Activated naive CD4-positive, alpha-beta T cell treated with anti-CD3 and anti-CD28 coated beads, Interleukin-2, amount 10 ng/mL, durations not matched to agents 7 days and 5 days (primary cell): ENCODE data around the gene JAZF1.
"Not testable (repeated sequence)": the region's sequence is repeated elsewhere in the genome, so short reads cannot be mapped to it uniquely, and the experiment has no call there.

Experiments
- CTCF ChIA-PET: fragments of 350-600 bp; sonication (Branson Sonifier 250); formaldehyde crosslinking; loops from one replicate; lab custom pipeline; 2021; ENCODE audit warnings: antibody characterized with exemption; lab: Charles Lee
- DNase-seq: peaks from one replicate; pipeline ENCODE4 v3.0.0-alpha.2; 2020
- H3K27ac Mint-ChIP-seq: one replicate; pipeline ENCODE4 v1.8.0; 2021; ENCODE audit warnings: mild to moderate bottlenecking, moderate library complexity, mixed read lengths
- H3K27me3 Mint-ChIP-seq: one replicate; pipeline ENCODE4 v1.8.0; 2021; ENCODE audit warnings: mild to moderate bottlenecking, mixed read lengths
- H3K36me3 Mint-ChIP-seq: one replicate; pipeline ENCODE4 v1.8.0; 2021; ENCODE audit warnings: mixed read lengths
- H3K4me1 Mint-ChIP-seq: one replicate; pipeline ENCODE4 v1.8.0; 2021; ENCODE audit warnings: mixed read lengths
- H3K4me3 Mint-ChIP-seq: one replicate; pipeline ENCODE4 v1.8.0; 2021; ENCODE audit warnings: mild to moderate bottlenecking, moderate library complexity, mixed read lengths
- H3K9me3 Mint-ChIP-seq: one replicate; pipeline ENCODE4 v1.8.0; 2021; ENCODE audit warnings: mixed read lengths

Gene JAZF1

GRCh38 chr7:27901028-27901760 lies 279.4 kb downstream of the JAZF1 start:
- CTCF ChIA-PET: no interaction called here
- no peaks in the 10 kb centered on the region for H3K9me3 Mint-ChIP-seq
- H3K4me1 Mint-ChIP-seq: peaks cover 37% of the 10 kb centered on the region

GRCh38 chr7:27900006-27900405 lies 280.6 kb downstream of the JAZF1 start:
- H3K36me3 Mint-ChIP-seq: peaks cover 1% of the 10 kb centered on the region
- H3K27me3 Mint-ChIP-seq: peaks cover 12% of the 10 kb centered on the region
- no peak overlapping the region for H3K27ac Mint-ChIP-seq
- DNase-seq: no peak
- H3K4me3 Mint-ChIP-seq: no peak overlapping the region
- peaks cover 44% of the 10 kb centered on the region for H3K4me1 Mint-ChIP-seq
- no peaks in the 10 kb centered on the region for H3K9me3 Mint-ChIP-seq
- CTCF ChIA-PET: no interaction called here

More at GRCh38 chr7:27901028-27901760, 279.4 kb downstream of the JAZF1 start:
- peaks cover 13% of the 10 kb centered on the region for H3K27me3 Mint-ChIP-seq
- DNase-seq: peak; percentile 55
- peak overlapping the region; percentile 69 for H3K27ac Mint-ChIP-seq
- H3K4me3 Mint-ChIP-seq: peak overlapping the region; percentile 12
- H3K36me3 Mint-ChIP-seq: peaks cover 1% of the 10 kb centered on the region

- CTCF ChIA-PET: no interaction called here
- Mint-ChIP-seq H3K4me3 (no peak overlapping the region), H3K4me1 (peaks cover 44% of the 10 kb centered on the region), H3K36me3 (peaks cover 1% of the 10 kb centered on the region), H3K27me3 (peaks cover 8% of the 10 kb centered on the region), H3K9me3 (no peaks in the 10 kb centered on the region), H3K27ac (no peak overlapping the region)
- peak; percentile 22 for DNase-seq
Measured at GRCh38 chr7:27899601-27900000, 281.0 kb downstream of the JAZF1 start.

- DNase-seq: no peak
- H3K27ac Mint-ChIP-seq: no peak overlapping the region
- peaks cover 44% of the 10 kb centered on the region for H3K4me1 Mint-ChIP-seq
- H3K36me3 Mint-ChIP-seq: peaks cover 1% of the 10 kb centered on the region
- no peaks in the 10 kb centered on the region for H3K9me3 Mint-ChIP-seq
- H3K27me3 Mint-ChIP-seq: peaks cover 4% of the 10 kb centered on the region
- H3K4me3 Mint-ChIP-seq: no peak overlapping the region
- CTCF ChIA-PET: no interaction called here
Measured at GRCh38 chr7:27897441-27897847, 283.2 kb downstream of the JAZF1 start.

- CTCF ChIA-PET: no interaction called here
- peaks cover 44% of the 10 kb centered on the region for H3K4me1 Mint-ChIP-seq
- H3K27me3 Mint-ChIP-seq: peaks cover 4% of the 10 kb centered on the region
- no peak for DNase-seq
- no peaks in the 10 kb centered on the region for H3K9me3 Mint-ChIP-seq
- H3K27ac Mint-ChIP-seq: no peak overlapping the region
- H3K36me3 Mint-ChIP-seq: peaks cover 1% of the 10 kb centered on the region
- no peak overlapping the region for H3K4me3 Mint-ChIP-seq
Measured at GRCh38 chr7:27897001-27897400, 283.6 kb downstream of the JAZF1 start.

GRCh38 chr7:27895551-27895950 lies 285.0 kb downstream of the JAZF1 start:
- H3K27me3 Mint-ChIP-seq: peaks cover 4% of the 10 kb centered on the region
- H3K27ac Mint-ChIP-seq: no peak overlapping the region
- peaks cover 32% of the 10 kb centered on the region for H3K4me1 Mint-ChIP-seq
- peaks cover 1% of the 10 kb centered on the region for H3K36me3 Mint-ChIP-seq
- no peak overlapping the region for H3K4me3 Mint-ChIP-seq
- H3K9me3 Mint-ChIP-seq: no peaks in the 10 kb centered on the region
- DNase-seq: no peak
- CTCF ChIA-PET: no interaction called here

- no peak for DNase-seq
- H3K4me1 Mint-ChIP-seq: peaks cover 4% of the 10 kb centered on the region
- H3K27me3 Mint-ChIP-seq: no peaks in the 10 kb centered on the region
- CTCF ChIA-PET: interaction anchor here (0.6 to 1.0 kb wide), 2 partner anchors 129 to 711 kb away, joined by 3 read pairs; no protein-coding TSS in a partner anchor
- no peaks in the 10 kb centered on the region for H3K36me3 Mint-ChIP-seq
- no peaks in the 10 kb centered on the region for H3K9me3 Mint-ChIP-seq
- no peak overlapping the region for H3K27ac Mint-ChIP-seq
- no peak overlapping the region for H3K4me3 Mint-ChIP-seq
Measured at GRCh38 chr7:27890205-27890849, 290.3 kb downstream of the JAZF1 start.

- DNase-seq: no peak
- H3K27me3 Mint-ChIP-seq: peaks cover 1% of the 10 kb centered on the region
- CTCF ChIA-PET: interaction anchor here (1.0 kb wide), 1 partner anchor 130 kb away, joined by 3 read pairs; no protein-coding TSS in a partner anchor
- peaks cover 3% of the 10 kb centered on the region for H3K4me1 Mint-ChIP-seq
- no peaks in the 10 kb centered on the region for H3K36me3 Mint-ChIP-seq
- no peak overlapping the region for H3K27ac Mint-ChIP-seq
- H3K4me3 Mint-ChIP-seq: no peak overlapping the region
- H3K9me3 Mint-ChIP-seq: no peaks in the 10 kb centered on the region
Measured at GRCh38 chr7:27889800-27890199, 290.8 kb downstream of the JAZF1 start.

- H3K4me3 Mint-ChIP-seq: no peak overlapping the region
- DNase-seq: no peak
- H3K27me3 Mint-ChIP-seq: peaks cover 3% of the 10 kb centered on the region
- H3K4me1 Mint-ChIP-seq: peaks cover 3% of the 10 kb centered on the region
- no peaks in the 10 kb centered on the region for H3K9me3 Mint-ChIP-seq
- no peaks in the 10 kb centered on the region for H3K36me3 Mint-ChIP-seq
- CTCF ChIA-PET: no interaction called here
- no peak overlapping the region for H3K27ac Mint-ChIP-seq
Measured at GRCh38 chr7:27888736-27889135, 291.9 kb downstream of the JAZF1 start.

- H3K27me3 Mint-ChIP-seq, H3K36me3 Mint-ChIP-seq, H3K9me3 Mint-ChIP-seq, H3K4me1 Mint-ChIP-seq, H3K4me3 Mint-ChIP-seq, DNase-seq, CTCF ChIA-PET, H3K27ac Mint-ChIP-seq: not testable (repeated sequence)
Measured at GRCh38 chr7:27886710-27887109, 293.9 kb downstream of the JAZF1 start.

GRCh38 chr7:27885652-27886051 lies 294.9 kb downstream of the JAZF1 start:
- Mint-ChIP-seq H3K36me3 (no peaks in the 10 kb centered on the region), H3K4me3 (no peak overlapping the region), H3K4me1 (peaks cover 3% of the 10 kb centered on the region), H3K27me3 (peaks cover 3% of the 10 kb centered on the region), H3K27ac (no peak overlapping the region), H3K9me3 (no peaks in the 10 kb centered on the region)
- DNase-seq: no peak
- CTCF ChIA-PET: no interaction called here

- no peaks in the 10 kb centered on the region for H3K9me3 Mint-ChIP-seq
- no peaks in the 10 kb centered on the region for H3K36me3 Mint-ChIP-seq
- no peak for DNase-seq
- no peaks in the 10 kb centered on the region for H3K4me1 Mint-ChIP-seq
- H3K4me3 Mint-ChIP-seq: no peak overlapping the region
- H3K27ac Mint-ChIP-seq: no peak overlapping the region
- H3K27me3 Mint-ChIP-seq: peaks cover 3% of the 10 kb centered on the region
- CTCF ChIA-PET: no interaction called here
Measured at GRCh38 chr7:27883696-27884095, 296.9 kb downstream of the JAZF1 start.

- no peaks in the 10 kb centered on the region for H3K27me3 Mint-ChIP-seq
- H3K4me3 Mint-ChIP-seq: no peak overlapping the region
- no peaks in the 10 kb centered on the region for H3K36me3 Mint-ChIP-seq
- no peak overlapping the region for H3K27ac Mint-ChIP-seq
- no peaks in the 10 kb centered on the region for H3K9me3 Mint-ChIP-seq
- no peak for DNase-seq
- peaks cover 2% of the 10 kb centered on the region for H3K4me1 Mint-ChIP-seq
- CTCF ChIA-PET: no interaction called here
Measured at GRCh38 chr7:27876756-27877155, 303.8 kb downstream of the JAZF1 start.

- Mint-ChIP-seq H3K27ac (no peak overlapping the region), H3K4me1 (peaks cover 2% of the 10 kb centered on the region), H3K4me3 (no peak overlapping the region), H3K27me3 (no peaks in the 10 kb centered on the region), H3K9me3 (no peaks in the 10 kb centered on the region), H3K36me3 (no peaks in the 10 kb centered on the region)
- CTCF ChIA-PET: no interaction called here
- DNase-seq: no peak
Measured at GRCh38 chr7:27875832-27876231, 304.8 kb downstream of the JAZF1 start.

GRCh38 chr7:27875061-27875460 lies 305.5 kb downstream of the JAZF1 start:
- CTCF ChIA-PET: no interaction called here
- no peaks in the 10 kb centered on the region for H3K27me3 Mint-ChIP-seq
- no peak overlapping the region for H3K4me3 Mint-ChIP-seq
- no peak overlapping the region for H3K27ac Mint-ChIP-seq
- no peak for DNase-seq
- H3K9me3 Mint-ChIP-seq: no peaks in the 10 kb centered on the region
- no peaks in the 10 kb centered on the region for H3K36me3 Mint-ChIP-seq
- peaks cover 2% of the 10 kb centered on the region for H3K4me1 Mint-ChIP-seq
